Retinal pigment epithelial cell (primary cell): Measurements from ENCODE around the gene RNF6.

ENCODE experiments used
- DNase-seq: peaks from one replicate; pipeline ENCODE4 v3.0.0-alpha.2; 2010; ENCODE audit warnings: low read depth
- H3K4me3 ChIP-seq: 2 replicates; pipeline ENCODE4 v1.5.1; 2011; ENCODE audit warnings: mild to moderate bottlenecking, low read length, control low read depth, moderate library complexity
- TF ChIP-seq, protein P1 (sequence below): conservative IDR thresholded peaks from 2 replicates; pipeline ENCODE4 v1.5.1; 2011; ENCODE audit warnings: low read depth, low read length, control low read depth, inconsistent platforms

RNF6 gene

DNA sequence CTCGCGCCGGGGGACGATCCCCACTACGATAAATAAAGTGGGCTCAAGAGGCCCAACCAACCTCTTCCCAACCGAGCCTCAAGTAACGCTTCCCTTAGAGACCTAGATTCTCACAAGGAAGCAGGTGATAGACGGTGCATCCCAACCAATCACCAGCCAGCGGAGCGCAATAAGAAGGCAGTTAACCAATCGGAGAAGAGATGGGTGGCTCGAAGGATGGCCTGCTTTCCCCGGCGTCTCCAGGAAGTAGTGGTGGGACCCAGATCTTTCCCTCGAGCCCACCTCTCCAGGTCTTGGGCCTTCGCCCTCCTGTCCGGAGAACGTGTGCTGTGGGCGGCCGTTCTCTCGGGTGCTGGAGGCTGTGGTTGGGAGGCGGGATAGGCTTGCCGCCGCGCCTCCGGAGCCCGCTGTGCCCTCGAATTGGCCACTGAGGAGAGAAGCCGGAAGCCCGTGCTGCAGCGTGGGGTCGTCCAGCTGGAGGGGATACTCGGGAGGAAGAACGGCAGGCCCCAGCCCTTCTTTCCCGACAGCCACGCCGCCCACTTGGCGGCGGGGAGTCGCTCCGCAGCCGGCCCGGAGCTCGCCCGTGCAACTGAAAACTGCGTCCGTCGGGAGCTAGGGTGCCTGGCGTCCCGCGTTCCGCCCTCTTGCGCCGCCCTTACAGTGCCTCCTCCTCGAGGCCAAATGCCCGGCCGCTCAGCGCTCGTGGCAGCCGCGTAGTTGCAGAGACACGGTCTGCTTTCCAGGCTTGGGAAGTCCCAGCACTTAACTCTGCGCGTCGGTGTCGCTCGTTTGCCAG is at the start of gene RNF6:
Gene RNF6 (minus strand): TSS at position 594 of the 799 bp plus-strand sequence. CDS start 2,665 bp downstream, outside the sequence.
- peak within 1 kb of the TSS; percentile 85 for H3K4me3 ChIP-seq
- TF ChIP-seq, protein P1, sequence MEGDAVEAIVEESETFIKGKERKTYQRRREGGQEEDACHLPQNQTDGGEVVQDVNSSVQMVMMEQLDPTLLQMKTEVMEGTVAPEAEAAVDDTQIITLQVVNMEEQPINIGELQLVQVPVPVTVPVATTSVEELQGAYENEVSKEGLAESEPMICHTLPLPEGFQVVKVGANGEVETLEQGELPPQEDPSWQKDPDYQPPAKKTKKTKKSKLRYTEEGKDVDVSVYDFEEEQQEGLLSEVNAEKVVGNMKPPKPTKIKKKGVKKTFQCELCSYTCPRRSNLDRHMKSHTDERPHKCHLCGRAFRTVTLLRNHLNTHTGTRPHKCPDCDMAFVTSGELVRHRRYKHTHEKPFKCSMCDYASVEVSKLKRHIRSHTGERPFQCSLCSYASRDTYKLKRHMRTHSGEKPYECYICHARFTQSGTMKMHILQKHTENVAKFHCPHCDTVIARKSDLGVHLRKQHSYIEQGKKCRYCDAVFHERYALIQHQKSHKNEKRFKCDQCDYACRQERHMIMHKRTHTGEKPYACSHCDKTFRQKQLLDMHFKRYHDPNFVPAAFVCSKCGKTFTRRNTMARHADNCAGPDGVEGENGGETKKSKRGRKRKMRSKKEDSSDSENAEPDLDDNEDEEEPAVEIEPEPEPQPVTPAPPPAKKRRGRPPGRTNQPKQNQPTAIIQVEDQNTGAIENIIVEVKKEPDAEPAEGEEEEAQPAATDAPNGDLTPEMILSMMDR, result no peak
- DNase-seq, result peak; percentile 98

DNA sequence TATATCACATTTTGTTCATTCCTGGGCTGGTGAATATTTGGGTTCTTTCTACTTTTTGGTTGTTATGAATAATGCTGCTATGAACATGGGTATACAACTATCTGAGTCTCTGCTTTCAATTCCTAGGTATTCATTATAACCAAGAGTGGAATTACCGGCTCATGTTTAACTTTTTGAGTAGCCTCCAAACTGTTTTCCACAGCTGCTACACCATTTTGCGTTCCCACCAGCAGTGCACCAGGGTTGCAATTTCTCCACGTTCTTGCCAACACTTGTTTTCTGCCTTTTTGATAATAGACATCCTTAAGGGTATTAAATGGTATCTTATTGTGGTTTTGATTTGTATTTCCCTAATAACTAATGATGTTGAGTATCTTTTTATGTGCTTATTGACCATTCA is 48.6 kb upstream of the RNF6 start:
- TF ChIP-seq, protein P1, result no peak
- no peak overlapping the region for H3K4me3 ChIP-seq
- no peak for DNase-seq

DNA sequence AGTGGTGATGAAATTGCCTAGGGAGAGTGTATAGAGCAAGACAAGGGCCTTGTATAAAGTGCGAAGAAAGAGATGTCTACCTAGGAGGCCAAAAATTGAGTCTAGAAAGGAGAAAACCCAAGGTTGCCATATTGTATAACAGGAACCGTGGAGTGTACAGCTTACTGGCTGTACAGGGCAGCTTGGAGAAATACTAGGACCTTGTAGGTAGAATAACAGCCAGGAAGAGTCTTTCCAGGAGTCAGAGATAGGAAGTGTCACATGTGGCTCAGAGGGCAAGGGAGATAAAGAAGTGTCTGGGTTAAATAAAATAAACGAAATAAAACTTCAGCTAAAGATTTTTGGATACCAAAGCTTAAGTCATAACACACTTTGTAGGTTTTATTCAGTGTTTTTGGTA is 44.2 kb upstream of the RNF6 start:
- TF ChIP-seq, protein P1, result no peak
- H3K4me3 ChIP-seq, result no peak overlapping the region
- DNase-seq, result no peak

DNA sequence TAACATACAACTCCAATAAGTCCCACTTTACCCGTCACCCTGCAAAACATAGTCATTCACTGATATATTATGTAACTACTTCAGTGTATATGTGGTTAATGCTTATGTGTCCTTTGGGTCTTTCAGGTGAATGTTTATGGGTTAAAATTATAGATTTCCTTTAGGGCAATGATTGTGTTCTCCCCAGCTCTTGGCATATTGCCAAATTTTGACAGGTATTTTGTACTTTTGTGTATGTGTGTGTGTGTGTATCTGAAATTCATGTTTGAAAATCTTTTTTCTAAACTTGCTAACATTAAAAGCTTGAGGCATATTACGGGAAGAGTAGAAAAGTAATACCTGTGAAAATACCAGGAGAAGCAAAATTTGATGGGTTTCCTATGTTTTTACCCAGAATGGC is 40.0 kb upstream of the RNF6 start:
- no peak overlapping the region for H3K4me3 ChIP-seq
- no peak for DNase-seq
- TF ChIP-seq, protein P1, result no peak

DNA sequence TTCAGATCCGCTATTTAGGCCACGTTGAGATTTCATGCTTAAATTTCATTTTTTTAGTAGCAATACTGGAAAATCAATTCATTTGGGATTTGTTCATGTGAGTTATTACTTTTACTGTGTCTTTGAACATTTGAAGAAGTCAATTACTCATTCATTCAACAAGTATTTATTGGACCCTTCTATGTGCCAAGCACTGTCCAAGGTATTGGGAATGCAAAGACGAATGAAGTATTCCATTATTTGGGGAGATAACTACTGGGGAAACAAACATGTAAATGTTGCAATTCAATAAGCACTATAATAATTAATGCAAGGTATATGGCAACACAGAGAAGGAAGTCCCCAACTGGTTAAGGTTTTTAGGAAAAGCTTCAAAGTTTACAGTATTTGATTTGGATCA is 37.5 kb upstream of the RNF6 start:
- no peak overlapping the region for H3K4me3 ChIP-seq
- TF ChIP-seq, protein P1, result no peak

DNA sequence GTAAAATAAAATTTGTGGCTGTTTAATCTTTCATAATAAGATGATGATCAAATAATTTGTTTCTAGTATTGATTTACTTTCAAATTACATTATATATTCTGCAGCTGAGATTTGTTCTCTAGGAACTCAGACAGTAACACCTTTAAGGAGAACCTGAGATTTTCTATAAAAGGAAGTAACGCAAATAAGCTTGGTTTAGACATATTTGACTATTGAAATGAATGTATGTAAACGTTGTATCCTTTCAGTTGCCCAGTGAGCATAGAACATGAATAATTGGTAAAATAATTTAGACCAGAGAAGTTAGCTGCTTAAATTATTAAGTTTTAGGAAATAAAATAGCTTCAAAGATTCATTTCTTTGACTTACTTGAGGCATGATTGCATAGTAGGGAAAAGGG is 34.9 kb upstream of the RNF6 start:
- DNase-seq, result no peak
- TF ChIP-seq, protein P1, result no peak
- no peak overlapping the region for H3K4me3 ChIP-seq

More for the DNA sequence above, 37.5 kb upstream of the RNF6 start:
- DNase-seq, result no peak

DNA sequence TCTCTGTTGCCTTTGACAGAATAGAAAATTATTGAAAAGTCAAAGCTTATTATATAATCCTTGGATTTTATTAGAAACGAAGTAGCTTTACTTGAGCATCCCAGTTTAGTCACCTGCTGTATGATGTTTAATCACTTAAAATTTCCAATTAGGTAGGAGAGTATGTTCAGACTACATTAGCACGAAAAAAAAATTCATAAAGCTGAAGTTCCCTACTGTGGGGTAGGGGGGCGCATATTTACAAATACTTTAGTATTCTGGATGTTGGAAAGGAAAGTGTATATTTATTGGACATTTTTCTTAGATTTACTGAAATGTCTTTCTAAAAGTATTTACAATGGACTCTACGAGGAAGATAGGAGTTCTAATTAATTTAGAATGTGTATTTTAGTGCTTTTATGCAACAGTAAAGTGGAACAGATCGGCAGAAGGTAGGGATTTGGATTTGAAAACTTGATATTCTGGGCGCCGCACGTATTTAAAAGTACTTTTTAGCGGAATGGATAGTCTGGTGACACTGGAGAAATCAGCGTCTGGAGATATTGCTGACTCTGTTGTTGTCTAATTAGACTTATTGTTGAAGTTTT is 33.7 kb upstream of the RNF6 start:
- TF ChIP-seq, protein P1, result peak; percentile 39
- DNase-seq, result no peak
- H3K4me3 ChIP-seq, result peak overlapping the region; percentile 79
